Ishikawa (cell line): ENCODE results near the gene MYO7B.

Source experiments
- CEBPB ChIP-seq: IDR thresholded peaks from 2 replicates; pipeline ENCODE4 v1.6.1; 2012
- CREB1 ChIP-seq: IDR thresholded peaks from 2 replicates; pipeline ENCODE4 v1.6.1; 2012; ENCODE audit warnings: low read depth
- EGR1 ChIP-seq: IDR thresholded peaks from 2 replicates; pipeline ENCODE4 v1.6.1; 2012
- EP300 ChIP-seq: IDR thresholded peaks from 2 replicates; pipeline ENCODE4 v1.6.1; 2012; ENCODE audit warnings: borderline replicate concordance
- FOXM1 ChIP-seq: IDR thresholded peaks from 2 replicates; pipeline ENCODE4 v1.6.1; 2012; ENCODE audit warnings: low read depth, borderline replicate concordance
- NFIC ChIP-seq: IDR thresholded peaks from 2 replicates; pipeline ENCODE4 v1.6.1; 2012
- RAD21 ChIP-seq: IDR thresholded peaks from 2 replicates; pipeline ENCODE4 v1.6.1; 2012; ENCODE audit warnings: low read depth
- TAF1 ChIP-seq: IDR thresholded peaks from 2 replicates; pipeline ENCODE4 v1.6.1; 2012; ENCODE audit warnings: low read depth, mild to moderate bottlenecking
- TCF12 ChIP-seq: IDR thresholded peaks from 2 replicates; pipeline ENCODE4 v1.6.1; 2012; ENCODE audit warnings: low read depth
- TEAD4 ChIP-seq: IDR thresholded peaks from 2 replicates; pipeline ENCODE4 v1.6.1; 2012
- USF1 ChIP-seq: IDR thresholded peaks from 2 replicates; pipeline ENCODE4 v1.6.1; 2012
- YY1 ChIP-seq: IDR thresholded peaks from 2 replicates; pipeline ENCODE4 v1.6.1; 2012; ENCODE audit warnings: low read depth
- ZBTB7A ChIP-seq: IDR thresholded peaks from 2 replicates; pipeline ENCODE4 v1.6.1; 2012; ENCODE audit warnings: low read depth
- TF ChIP-seq, protein P1 (sequence below): IDR thresholded peaks from 2 replicates; pipeline ENCODE4 v1.6.1; 2012; ENCODE audit warnings: low read depth, mild to moderate bottlenecking
- TF ChIP-seq, protein P2 (sequence below): IDR thresholded peaks from 2 replicates; pipeline ENCODE4 v1.6.1; 2012

MYO7B gene

DNA sequence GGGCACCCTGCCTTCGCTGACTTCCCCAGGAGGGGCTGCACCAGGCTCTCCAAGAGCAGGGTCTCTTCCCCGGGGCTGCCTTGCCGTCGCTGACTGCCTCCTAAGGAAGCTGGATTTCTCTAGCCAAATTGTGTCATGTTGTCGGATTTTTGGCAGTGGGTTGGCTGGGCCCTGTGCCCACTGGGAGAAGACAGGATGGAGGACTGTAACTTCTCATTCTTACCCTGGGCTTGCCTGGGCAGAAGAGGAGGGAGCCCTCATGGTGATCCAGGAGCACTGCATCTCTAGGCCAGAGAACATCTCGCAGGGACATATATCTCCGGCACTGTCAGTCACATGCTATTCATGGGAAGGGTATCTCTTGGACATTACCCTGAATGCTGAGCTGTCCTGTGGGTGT, 6.3 kb downstream of the MYO7B start:
- TF ChIP-seq TAF1, result no peak
- TF ChIP-seq, protein P1, sequence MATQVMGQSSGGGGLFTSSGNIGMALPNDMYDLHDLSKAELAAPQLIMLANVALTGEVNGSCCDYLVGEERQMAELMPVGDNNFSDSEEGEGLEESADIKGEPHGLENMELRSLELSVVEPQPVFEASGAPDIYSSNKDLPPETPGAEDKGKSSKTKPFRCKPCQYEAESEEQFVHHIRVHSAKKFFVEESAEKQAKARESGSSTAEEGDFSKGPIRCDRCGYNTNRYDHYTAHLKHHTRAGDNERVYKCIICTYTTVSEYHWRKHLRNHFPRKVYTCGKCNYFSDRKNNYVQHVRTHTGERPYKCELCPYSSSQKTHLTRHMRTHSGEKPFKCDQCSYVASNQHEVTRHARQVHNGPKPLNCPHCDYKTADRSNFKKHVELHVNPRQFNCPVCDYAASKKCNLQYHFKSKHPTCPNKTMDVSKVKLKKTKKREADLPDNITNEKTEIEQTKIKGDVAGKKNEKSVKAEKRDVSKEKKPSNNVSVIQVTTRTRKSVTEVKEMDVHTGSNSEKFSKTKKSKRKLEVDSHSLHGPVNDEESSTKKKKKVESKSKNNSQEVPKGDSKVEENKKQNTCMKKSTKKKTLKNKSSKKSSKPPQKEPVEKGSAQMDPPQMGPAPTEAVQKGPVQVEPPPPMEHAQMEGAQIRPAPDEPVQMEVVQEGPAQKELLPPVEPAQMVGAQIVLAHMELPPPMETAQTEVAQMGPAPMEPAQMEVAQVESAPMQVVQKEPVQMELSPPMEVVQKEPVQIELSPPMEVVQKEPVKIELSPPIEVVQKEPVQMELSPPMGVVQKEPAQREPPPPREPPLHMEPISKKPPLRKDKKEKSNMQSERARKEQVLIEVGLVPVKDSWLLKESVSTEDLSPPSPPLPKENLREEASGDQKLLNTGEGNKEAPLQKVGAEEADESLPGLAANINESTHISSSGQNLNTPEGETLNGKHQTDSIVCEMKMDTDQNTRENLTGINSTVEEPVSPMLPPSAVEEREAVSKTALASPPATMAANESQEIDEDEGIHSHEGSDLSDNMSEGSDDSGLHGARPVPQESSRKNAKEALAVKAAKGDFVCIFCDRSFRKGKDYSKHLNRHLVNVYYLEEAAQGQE, result no peak
- no peak for TF ChIP-seq CEBPB
- TF ChIP-seq FOXM1, result no peak
- no peak for TF ChIP-seq EGR1
- no peak for TF ChIP-seq TEAD4
- TF ChIP-seq CREB1, result no peak
- no peak for TF ChIP-seq USF1
- TF ChIP-seq, protein P2, sequence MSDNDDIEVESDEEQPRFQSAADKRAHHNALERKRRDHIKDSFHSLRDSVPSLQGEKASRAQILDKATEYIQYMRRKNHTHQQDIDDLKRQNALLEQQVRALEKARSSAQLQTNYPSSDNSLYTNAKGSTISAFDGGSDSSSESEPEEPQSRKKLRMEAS, result no peak
- TF ChIP-seq ZBTB7A, result no peak
- no peak for TF ChIP-seq YY1
- TF ChIP-seq EP300, result no peak
- TF ChIP-seq TCF12, result no peak
- TF ChIP-seq RAD21, result no peak
- TF ChIP-seq NFIC, result no peak

DNA sequence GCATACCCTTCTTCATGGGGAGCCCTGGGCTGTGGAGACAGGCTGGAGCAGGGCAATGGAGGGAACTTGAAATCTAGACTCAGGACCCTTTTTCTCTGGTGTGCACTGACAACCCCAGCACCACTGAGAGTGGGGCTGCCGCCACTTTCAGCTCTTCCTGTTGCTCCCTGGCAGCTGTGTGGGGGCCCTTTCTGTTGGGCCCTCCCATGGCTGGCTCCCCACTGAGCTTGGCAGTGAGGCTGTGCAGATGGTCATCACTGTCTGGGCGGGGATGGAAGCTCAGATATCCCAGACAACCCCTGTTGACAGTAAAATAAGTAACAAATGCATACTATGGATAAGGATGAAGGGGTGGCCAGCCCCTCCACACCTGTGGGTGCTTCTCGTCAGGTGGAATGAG, 6.7 kb downstream of the MYO7B start:
- TF ChIP-seq TCF12 (no peak), TEAD4 (no peak), USF1 (no peak), CREB1 (no peak), ZBTB7A (no peak), EGR1 (no peak)

DNA sequence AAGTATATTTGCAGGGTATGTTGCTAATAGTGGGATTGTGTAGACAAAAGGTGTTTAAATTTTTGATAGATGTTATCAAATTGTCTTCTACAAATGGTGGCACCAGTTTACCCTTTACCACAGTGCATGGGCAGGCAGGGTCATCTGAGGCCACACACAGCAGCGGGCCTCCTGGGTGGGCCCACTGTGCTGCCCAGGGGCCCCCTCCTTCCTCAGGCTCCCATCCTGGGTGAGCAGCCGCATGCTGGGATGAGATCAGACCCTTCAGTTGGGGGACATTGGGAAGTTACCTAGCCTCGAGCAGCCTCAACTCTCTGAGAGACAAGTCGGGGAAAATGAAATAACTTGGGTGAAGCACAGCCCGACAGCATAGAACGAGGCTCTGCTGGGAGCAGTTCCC, 9.7 kb downstream of the MYO7B start:
- no peak for TF ChIP-seq TCF12
- no peak for TF ChIP-seq EGR1
- TF ChIP-seq YY1, result no peak

GRCh38 chr2:127545796-127546195, 10.3 kb downstream of the MYO7B start:
- TF ChIP-seq USF1 (no peak), EGR1 (no peak), TAF1 (no peak), CREB1 (no peak), CEBPB (no peak), TCF12 (no peak), EP300 (no peak)
- TF ChIP-seq, protein P1, result no peak

GRCh38 chr2:127546797-127547196, 11.3 kb downstream of the MYO7B start:
- no peak for TF ChIP-seq CEBPB
- no peak for TF ChIP-seq ZBTB7A
- no peak for TF ChIP-seq TEAD4
- no peak for TF ChIP-seq TAF1
- TF ChIP-seq YY1, result no peak
- TF ChIP-seq EP300, result no peak
- no peak for TF ChIP-seq RAD21
- TF ChIP-seq TCF12, result no peak
- TF ChIP-seq CREB1, result no peak
- TF ChIP-seq, protein P2, result no peak
- TF ChIP-seq FOXM1, result no peak
- no peak for TF ChIP-seq EGR1
- no peak for TF ChIP-seq USF1

- TF ChIP-seq EP300 (no peak), TEAD4 (no peak), NFIC (no peak), USF1 (no peak), EGR1 (no peak), CREB1 (no peak), TCF12 (no peak), TAF1 (no peak), YY1 (no peak)
These were observed 15.9 kb downstream of the MYO7B start for GRCh38 chr2:127551221-127551930.
